ENCODE results near the gene SMPDL3A. TPM values are rescaled to one million over a fixed set of nuclear protein-coding genes. Genes with fewer than 3 reads are reported as not detected.

The SMPDL3A gene
- total and polyA plus RNA-seq, 2 of the 8 experiments (the other 6 are each of a cell fraction or from before 2014, with no cell fraction given), result 3.5 to 3.9 TPM

GRCh38 chr6:122832459-122832858 is 43.4 kb downstream of the SMPDL3A start:
- no peaks in the 10 kb centered on the region for H3K23me2 ChIP-seq (ENCODE audit: low read depth, low read length)
- H3K27ac ChIP-seq (ENCODE audit: low read depth, low read length), result no peak overlapping the region
- CTCF ChIA-PET (ENCODE audit: partially characterized antibody), result interaction anchor here (0.9 to 1.3 kb wide), 3 partner anchors 53 to 99 kb away, joined by 3 to 5 read pairs (median 3); partner anchors contain the start of gene FABP7
- TF ChIP-seq CEBPB (IDR thresholded peaks at IDR 0.05; ENCODE audit: low read depth, low read length) (no peak), ZNF274 (IDR thresholded peaks at IDR 0.05; ENCODE audit: borderline replicate concordance, extremely low read depth, low read length) (no peak), CTBP2 (IDR thresholded peaks at IDR 0.05; ENCODE audit: borderline replicate concordance, insufficient read depth, insufficient read length, low read length) (no peak), CHD1 (IDR thresholded peaks at IDR 0.05; ENCODE audit: low read depth, low read length) (no peak), SIX5 (IDR thresholded peaks at IDR 0.05; ENCODE audit: low read depth, low read length) (no peak), TAF1 (IDR thresholded peaks at IDR 0.05; ENCODE audit: low read depth, low read length) (no peak), EZH2 (IDR thresholded peaks at IDR 0.05; ENCODE audit: low read depth, low read length, severe bottlenecking) (no peak), KDM1A (IDR thresholded peaks at IDR 0.05; ENCODE audit: borderline replicate concordance, low read length) (no peak), KDM4A (IDR thresholded peaks at IDR 0.05; ENCODE audit: low read depth, low read length, severe bottlenecking) (no peak), CBX8 (IDR thresholded peaks at IDR 0.05; ENCODE audit: borderline replicate concordance, low read depth, low read length) (no peak), RFX5 (IDR thresholded peaks at IDR 0.05; ENCODE audit: borderline replicate concordance, low read depth, low read length) (no peak), SUZ12 (IDR thresholded peaks at IDR 0.05; ENCODE audit: low read length) (no peak), GTF2F1 (IDR thresholded peaks at IDR 0.05; ENCODE audit: borderline replicate concordance, low read depth, low read length) (no peak)
- TF ChIP-seq, protein P1, sequence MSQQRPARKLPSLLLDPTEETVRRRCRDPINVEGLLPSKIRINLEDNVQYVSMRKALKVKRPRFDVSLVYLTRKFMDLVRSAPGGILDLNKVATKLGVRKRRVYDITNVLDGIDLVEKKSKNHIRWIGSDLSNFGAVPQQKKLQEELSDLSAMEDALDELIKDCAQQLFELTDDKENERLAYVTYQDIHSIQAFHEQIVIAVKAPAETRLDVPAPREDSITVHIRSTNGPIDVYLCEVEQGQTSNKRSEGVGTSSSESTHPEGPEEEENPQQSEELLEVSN (IDR thresholded peaks at IDR 0.05), result no peak

More at GRCh38 chr6:122832459-122832858, 43.4 kb downstream of the SMPDL3A start:
- Histone ChIP-seq H2BK12ac (ENCODE audit: low read depth, low read length) (no peak overlapping the region), H3K4me2 (ENCODE audit: insufficient read depth in 1 of 2, low read depth in 2 of 2, low read length in 2 of 2) (no peak overlapping the region), H2BK5ac (ENCODE audit: low read depth, low read length) (no peak overlapping the region), H3K18ac (ENCODE audit: extremely low read depth, low read length) (no peak overlapping the region), H4K20me1 (replicated peaks in 1 of 2; ENCODE audit: control insufficient read depth in 1 of 2, insufficient read depth in 2 of 2, low read length in 2 of 2) (no peaks in the 10 kb centered on the region), H3K27me3 (replicated peaks in 1 of 4; ENCODE audit: control insufficient read depth in 3 of 4, extremely low read depth in 1 of 4, insufficient read depth in 3 of 4, low read length in 3 of 4) (no peaks in the 10 kb centered on the region), H3K36me3 (ENCODE audit: control insufficient read depth in 2 of 4, insufficient read depth in 4 of 4, low read length in 3 of 4) (no peaks in the 10 kb centered on the region), H4K91ac (replicated peaks; ENCODE audit: insufficient read length, low read length) (no peak overlapping the region), H2BK20ac (ENCODE audit: low read length) (no peak overlapping the region), H3K79me1 (ENCODE audit: low read depth, low read length) (no peaks in the 10 kb centered on the region), H2BK120ac (replicated peaks; ENCODE audit: low read depth, low read length) (no peak overlapping the region), H4K8ac (ENCODE audit: extremely low read depth, insufficient read depth, low read length) (no peak overlapping the region), H3K9me3 (ENCODE audit: insufficient read depth in 2 of 2, low read depth in 1 of 2, low read length in 1 of 2) (no peaks in the 10 kb centered on the region), H3K4me1 (replicated peaks in 1 of 4; ENCODE audit: control insufficient read depth in 3 of 4, insufficient read depth in 4 of 4, low read length in 3 of 4) (peaks cover 0 to 14% (median 9%) of the 10 kb centered on the region in 4 experiments; a peak in 4 of 7 replicates), H2AFZ (ENCODE audit: low read length) (no peak overlapping the region), H3K4ac (replicated peaks; ENCODE audit: insufficient read length, low read depth, low read length) (no peak overlapping the region), H3K14ac (ENCODE audit: insufficient read length) (no peak overlapping the region), H2AK5ac (ENCODE audit: low read depth, low read length) (no peak overlapping the region), H3K79me2 (ENCODE audit: control insufficient read depth in 1 of 2, insufficient read depth in 2 of 2, low read length in 2 of 2) (no peaks in the 10 kb centered on the region), H3K4me3 (ENCODE audit: extremely low read depth in 1 of 4, insufficient read depth in 2 of 4, low read depth in 3 of 4, low read length in 4 of 4) (no peak overlapping the region), H3K23ac (ENCODE audit: insufficient read length) (no peak overlapping the region), H3K56ac (replicated peaks; ENCODE audit: insufficient read length, low read depth, low read length) (no peak overlapping the region), H2BK15ac (ENCODE audit: low read length) (no peak overlapping the region; the same call in 1 of the 2 replicates), H3K9ac (replicated peaks in 1 of 4; ENCODE audit: extremely low read depth in 1 of 4, low read depth in 3 of 4, low read length in 3 of 4) (no peak overlapping the region), H4K5ac (ENCODE audit: insufficient read length, low read depth, low read length) (no peak overlapping the region)
- FAIRE-seq (no peak), DNase-seq (ENCODE audit: low read depth in 1 of 2, low spot score in 2 of 2) (no peak)
- WGBS, 2 experiments (ENCODE audit: extremely low coverage in 1 of 2, insufficient coverage in 1 of 2, insufficient read length in 1 of 2, insufficient replicate concordance in 2 of 2, low coverage in 1 of 2, low lambda C conversion rate in 2 of 2, missing lambda C conversion rate in 1 of 2), result 86% methylated on average over 3 of the region's 3 CpGs; no CpG with 5 or more reads in 1 of the 2 experiments
- POLR2A ChIA-PET (ENCODE audit: partially characterized antibody), result no interaction called here

Measured in H1 (cell line).